Testis (tissue), 3 donors: ENCODE results near the gene GALNT17. TPM values are rescaled to one million over a fixed set of nuclear protein-coding genes. Genes with fewer than 3 reads are reported as not detected.

Experiments
- DNase-seq: peaks from one replicate; pipeline ENCODE4 v3.0.0-alpha.2; 2019
- H3K27ac ChIP-seq, 2 donors: fragments of 200-600 bp; sonication (generic); one replicate each; pipeline ENCODE4 v1.5.1; 2019
- H3K27me3 ChIP-seq: fragments of 200-600 bp; sonication (generic); one replicate; pipeline ENCODE4 v1.5.1; 2019
- H3K36me3 ChIP-seq: fragments of 200-600 bp; sonication (generic); one replicate; pipeline ENCODE4 v1.5.1; 2017; ENCODE audit warnings: low read depth; ENCODE audit errors: missing control alignments
- H3K4me1 ChIP-seq: fragments of 200-600 bp; sonication (generic); one replicate; pipeline ENCODE4 v1.5.1; 2019
- H3K4me3 ChIP-seq, 2 donors: fragments of 200-600 bp; sonication (generic); one replicate each; pipeline ENCODE4 v1.5.1; 2017 to 2019
- H3K9me3 ChIP-seq: fragments of 200-600 bp; sonication (generic); one replicate; pipeline ENCODE4 v1.5.1; 2017
- POLR2A ChIP-seq: fragments of 450-650 bp; IDR thresholded peaks from one replicate; pipeline ENCODE4 v1.6.1; 2017; ENCODE audit warnings: antibody characterized with exemption, mild to moderate bottlenecking, moderate library complexity
- WGBS, 2 donors: methylation state at CpG; one replicate each; pipeline ENCODE4 v1.1.5; 2018; 5-methylcytosine and 5-hydroxymethylcytosine counted together
- intact Hi-C: fragments of 100-400 bp; cut with DNase I; formaldehyde crosslinking; loops from one replicate; pipeline ENCODE4 v1.15.1; 2023; ENCODE audit warnings: low total_unique reads
- polyA plus RNA-seq: library from polyadenylated mRNA; stranded (reverse); fragments of 350-450 nt; fragmentation: Illumina TruSeq; extraction: RNeasy Lipid Tissue Mini Kit (QIAGEN cat#74804); gene quantifications from one replicate; pipeline ENCODE4 v1.2.3, GENCODE V29; 2014; ENCODE audit warnings: low read depth, low replicate concordance; ENCODE audit not compliant: insufficient read depth
- total RNA-seq, 2 donors: library from RNA; depleted of rRNA; stranded (reverse); fragments of >200 nt; gene quantifications; one replicate each; pipeline ENCODE4 v1.2.3, GENCODE V29; 2016
- TF ChIP-seq, protein P1 (sequence below), 3 experiments: fragments of 450-650 bp in 2 of 3; fragments of 200-600 bp in 1 of 3; sonication (generic) in 1 of 3; IDR thresholded peaks; one replicate each; pipeline ENCODE4 v1.5.1; 2016 to 2019; ENCODE audit warnings: antibody characterized with exemption in 3 of 3, mild to moderate bottlenecking in 2 of 3, moderate library complexity in 1 of 3

Gene GALNT17
- total and polyA plus RNA-seq, 3 donors from 2014 or later = 10.9 to 39.1 (median 29.4) TPM

DNA sequence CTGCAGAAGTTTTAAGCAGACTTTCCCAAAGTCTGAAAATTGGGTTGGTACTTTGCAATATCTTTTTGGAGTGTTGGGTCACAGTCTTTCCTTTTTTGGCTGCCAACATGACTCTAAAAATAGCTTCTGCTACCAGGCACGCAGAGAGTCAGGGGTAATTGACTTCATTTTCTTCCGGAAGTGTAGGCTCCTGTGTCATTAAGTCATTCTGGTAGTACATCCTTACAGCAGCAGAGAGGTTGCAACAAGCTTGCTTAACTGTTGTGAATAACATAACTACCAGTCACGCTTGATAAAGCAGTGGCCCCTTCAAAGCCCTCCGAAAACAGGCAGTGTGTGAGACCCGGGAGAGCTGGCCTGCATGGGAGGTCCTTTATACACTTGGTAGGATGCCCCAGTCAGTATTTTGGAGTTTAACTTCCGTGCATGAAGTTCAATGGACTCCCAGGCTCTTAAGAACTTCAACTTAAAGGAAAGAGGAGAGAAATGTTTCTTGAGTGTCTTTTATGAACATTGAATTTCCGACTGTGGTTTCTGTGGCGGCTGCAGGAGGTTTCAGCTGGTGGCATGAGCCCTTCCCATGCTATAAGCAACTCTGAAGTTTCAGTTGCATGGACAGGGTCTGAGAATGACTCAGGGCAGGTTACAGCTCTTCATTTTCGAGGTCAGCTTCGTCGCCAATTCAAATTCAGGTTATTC lies 310.7 kb downstream of the GALNT17 start:
- 72 to 79% methylated on average over 11 of the region's 11 CpGs for WGBS, 2 donors
- H3K27ac ChIP-seq = no peak overlapping the region

DNA sequence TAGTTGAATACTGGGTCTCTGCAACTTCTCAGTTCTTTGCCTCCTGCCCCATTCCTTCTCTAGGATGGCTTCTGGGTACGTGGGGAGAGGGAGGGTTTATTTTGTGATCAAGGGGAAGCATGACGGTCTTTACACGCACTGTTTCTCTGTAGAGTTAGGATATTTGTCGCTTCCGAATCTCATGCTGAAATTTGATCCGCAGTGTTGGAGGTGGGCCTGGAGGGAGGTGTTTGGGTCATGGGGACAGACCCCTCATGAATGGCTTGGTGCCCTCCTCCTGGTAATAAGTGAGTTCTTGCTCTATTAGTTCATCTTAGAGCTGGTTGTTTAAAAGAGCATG lies 311.2 kb downstream of the GALNT17 start:
- H3K9me3 ChIP-seq = no peaks in the 10 kb centered on the region
- H3K4me3 ChIP-seq = no peak overlapping the region
- TF ChIP-seq POLR2A = no peak
- TF ChIP-seq, protein P1, sequence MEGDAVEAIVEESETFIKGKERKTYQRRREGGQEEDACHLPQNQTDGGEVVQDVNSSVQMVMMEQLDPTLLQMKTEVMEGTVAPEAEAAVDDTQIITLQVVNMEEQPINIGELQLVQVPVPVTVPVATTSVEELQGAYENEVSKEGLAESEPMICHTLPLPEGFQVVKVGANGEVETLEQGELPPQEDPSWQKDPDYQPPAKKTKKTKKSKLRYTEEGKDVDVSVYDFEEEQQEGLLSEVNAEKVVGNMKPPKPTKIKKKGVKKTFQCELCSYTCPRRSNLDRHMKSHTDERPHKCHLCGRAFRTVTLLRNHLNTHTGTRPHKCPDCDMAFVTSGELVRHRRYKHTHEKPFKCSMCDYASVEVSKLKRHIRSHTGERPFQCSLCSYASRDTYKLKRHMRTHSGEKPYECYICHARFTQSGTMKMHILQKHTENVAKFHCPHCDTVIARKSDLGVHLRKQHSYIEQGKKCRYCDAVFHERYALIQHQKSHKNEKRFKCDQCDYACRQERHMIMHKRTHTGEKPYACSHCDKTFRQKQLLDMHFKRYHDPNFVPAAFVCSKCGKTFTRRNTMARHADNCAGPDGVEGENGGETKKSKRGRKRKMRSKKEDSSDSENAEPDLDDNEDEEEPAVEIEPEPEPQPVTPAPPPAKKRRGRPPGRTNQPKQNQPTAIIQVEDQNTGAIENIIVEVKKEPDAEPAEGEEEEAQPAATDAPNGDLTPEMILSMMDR (IDR thresholded peaks at IDR 0.05) = no peak
- H3K4me1 ChIP-seq = no peaks in the 10 kb centered on the region
- no peaks in the 10 kb centered on the region for H3K36me3 ChIP-seq
- no peaks in the 10 kb centered on the region for H3K27me3 ChIP-seq
- 85 to 87% methylated on average over 6 of the region's 6 CpGs for WGBS, 2 donors
- intact Hi-C loops = no loop called here
- H3K27ac ChIP-seq = no peak overlapping the region
- no peak for DNase-seq

More for the DNA sequence above, 310.7 kb downstream of the GALNT17 start:
- no peak for DNase-seq
- intact Hi-C loops = no loop called here
- no peak for TF ChIP-seq POLR2A
- TF ChIP-seq, protein P1 (IDR thresholded peaks at IDR 0.05) = no peak
- no peak overlapping the region for H3K4me3 ChIP-seq
- no peaks in the 10 kb centered on the region for H3K4me1 ChIP-seq
- no peaks in the 10 kb centered on the region for H3K9me3 ChIP-seq
- no peaks in the 10 kb centered on the region for H3K36me3 ChIP-seq
- H3K27me3 ChIP-seq = no peaks in the 10 kb centered on the region

DNA sequence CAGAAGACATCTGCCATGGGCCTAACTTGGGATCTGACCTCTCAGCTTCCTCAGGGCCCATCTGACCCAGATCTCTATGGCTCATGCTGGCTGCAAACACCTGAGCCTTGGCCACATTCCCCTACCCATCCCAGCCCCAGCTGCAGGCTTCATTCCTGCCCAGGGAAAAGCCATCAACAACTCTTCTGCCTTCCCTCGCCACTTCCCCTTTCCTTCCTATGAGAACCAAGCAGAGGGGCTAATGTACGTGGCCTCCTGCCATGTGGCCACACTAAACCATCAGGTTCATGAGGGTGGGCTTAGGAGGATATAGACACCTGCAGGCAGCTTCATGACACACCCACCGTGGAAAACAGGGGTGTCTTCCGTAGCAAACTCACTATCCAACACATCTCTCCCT lies 312.2 kb downstream of the GALNT17 start:
- 82 to 89% methylated on average over 3 to 4 of the region's 4 CpGs for WGBS, 2 donors
- DNase-seq = no peak
- Histone ChIP-seq H3K9me3 (no peaks in the 10 kb centered on the region), H3K4me1 (no peaks in the 10 kb centered on the region), H3K36me3 (no peaks in the 10 kb centered on the region), H3K27me3 (no peaks in the 10 kb centered on the region), H3K27ac (no peak overlapping the region), H3K4me3 (no peak overlapping the region)
- intact Hi-C loops = no loop called here
- TF ChIP-seq, protein P1 (IDR thresholded peaks at IDR 0.05) = no peak
- TF ChIP-seq POLR2A = no peak

DNA sequence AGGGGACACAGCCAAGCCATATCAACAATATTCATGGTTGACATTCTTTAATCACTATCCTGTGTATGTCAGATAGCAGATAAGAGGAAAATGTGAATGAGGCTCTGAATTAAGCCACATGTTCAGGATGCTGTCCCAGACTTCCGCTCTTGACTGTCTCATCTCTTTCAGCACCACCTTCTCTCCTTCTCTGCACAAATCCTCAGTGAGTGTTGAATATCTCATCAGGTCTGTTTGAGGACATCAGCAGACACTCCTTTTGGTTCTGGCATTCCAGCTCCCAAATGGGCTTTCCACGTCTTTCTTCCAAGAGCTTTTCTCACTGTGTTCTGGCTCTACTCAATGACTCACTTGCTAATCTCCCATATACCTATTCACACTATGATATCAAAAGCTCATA lies 321.7 kb downstream of the GALNT17 start:
- H3K27ac ChIP-seq = no peak overlapping the region
- no peaks in the 10 kb centered on the region for H3K9me3 ChIP-seq
- TF ChIP-seq, protein P1 (IDR thresholded peaks at IDR 0.05) = no peak
- TF ChIP-seq POLR2A = no peak
- H3K36me3 ChIP-seq = no peaks in the 10 kb centered on the region
- H3K4me3 ChIP-seq = no peak overlapping the region
- H3K27me3 ChIP-seq = no peaks in the 10 kb centered on the region
- WGBS, 2 donors = 96 to 100% methylated on average over 2 of the region's 2 CpGs
- H3K4me1 ChIP-seq = no peaks in the 10 kb centered on the region
- no peak for DNase-seq
- intact Hi-C loops = no loop called here

DNA sequence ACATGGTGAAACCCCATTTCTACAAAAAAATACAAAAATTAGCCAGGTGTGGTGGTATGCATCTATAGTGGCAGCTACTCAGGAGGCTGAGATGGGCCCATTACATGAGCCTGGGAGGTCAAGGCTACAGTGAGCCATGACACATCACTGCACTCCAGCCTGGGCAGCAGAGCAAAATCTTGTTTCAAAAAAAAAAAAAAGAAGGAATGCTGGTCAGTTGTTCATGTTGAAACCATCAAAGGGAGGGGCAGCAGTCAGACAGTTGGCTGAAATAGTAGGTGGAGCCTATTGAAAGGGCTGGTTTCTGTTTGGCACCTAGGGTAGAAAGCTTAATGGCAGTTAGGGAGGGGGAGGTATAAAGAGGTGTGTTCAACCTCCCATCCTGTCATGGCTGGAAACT lies 323.0 kb downstream of the GALNT17 start:
- H3K4me3 ChIP-seq = no peak overlapping the region
- H3K27me3 ChIP-seq = no peaks in the 10 kb centered on the region
- H3K9me3 ChIP-seq = no peaks in the 10 kb centered on the region
- TF ChIP-seq, protein P1 (IDR thresholded peaks at IDR 0.05) = no peak
- TF ChIP-seq POLR2A = no peak
- H3K27ac ChIP-seq = no peak overlapping the region
- intact Hi-C loops = no loop called here
- no peaks in the 10 kb centered on the region for H3K36me3 ChIP-seq
- no peak for DNase-seq
- H3K4me1 ChIP-seq = no peaks in the 10 kb centered on the region
